ENCODE results near the gene RSL1D1. TPM values are rescaled to one million over a fixed set of nuclear protein-coding genes. Genes with fewer than 3 reads are reported as not detected.

The RSL1D1 gene
- total RNA-seq, 2 experiments from 2014 or later = 224 to 237 TPM

- H3K36me3 Mint-ChIP-seq (ENCODE audit: low read depth) = peaks cover 66% of the 10 kb centered on the region
- intact Hi-C loops (cut with DNase I, micrococcal nuclease) = no loop called here
- no peaks in the 10 kb centered on the region for H3K27me3 Mint-ChIP-seq
- Histone ChIP-seq H3K27me3 (ENCODE audit: control insufficient read depth in 1 of 2, insufficient read depth in 2 of 2, low read length in 2 of 2) (no peaks in the 10 kb centered on the region), H3K9me3 (ENCODE audit: control insufficient read depth in 1 of 2, insufficient read depth in 1 of 2, low read length in 2 of 2) (no peaks in the 10 kb centered on the region), H3K4me3 (ENCODE audit: low read length) (no peak overlapping the region), H3K27ac (ENCODE audit: low read depth in 1 of 2, low read length in 2 of 2) (no peak overlapping the region), H3K36me3 (ENCODE audit: insufficient read depth, low read length) (peaks cover 55% of the 10 kb centered on the region), H3K4me1 (ENCODE audit: insufficient read depth, low read length) (no peaks in the 10 kb centered on the region)
- H3K9me3 Mint-ChIP-seq = no peaks in the 10 kb centered on the region
- CTCF ChIA-PET = interaction anchor here (0.5 kb wide), 1 partner anchor 12 kb away, joined by 5 read pairs; no protein-coding TSS in a partner anchor
- no peak for ATAC-seq (ENCODE audit: poor library complexity)
- no peak for TF ChIP-seq CTCF (IDR thresholded peaks at IDR 0.05)
- POLR2A ChIA-PET = no interaction called here
- no peaks in the 10 kb centered on the region for H3K4me1 Mint-ChIP-seq (ENCODE audit: low read depth)
- no peak for DNase-seq
- no peak overlapping the region for H3K27ac Mint-ChIP-seq
- no peak overlapping the region for H3K4me3 Mint-ChIP-seq
These were observed 14.6 kb downstream of the RSL1D1 start for GRCh38 chr16:11836650-11837244.

DNA sequence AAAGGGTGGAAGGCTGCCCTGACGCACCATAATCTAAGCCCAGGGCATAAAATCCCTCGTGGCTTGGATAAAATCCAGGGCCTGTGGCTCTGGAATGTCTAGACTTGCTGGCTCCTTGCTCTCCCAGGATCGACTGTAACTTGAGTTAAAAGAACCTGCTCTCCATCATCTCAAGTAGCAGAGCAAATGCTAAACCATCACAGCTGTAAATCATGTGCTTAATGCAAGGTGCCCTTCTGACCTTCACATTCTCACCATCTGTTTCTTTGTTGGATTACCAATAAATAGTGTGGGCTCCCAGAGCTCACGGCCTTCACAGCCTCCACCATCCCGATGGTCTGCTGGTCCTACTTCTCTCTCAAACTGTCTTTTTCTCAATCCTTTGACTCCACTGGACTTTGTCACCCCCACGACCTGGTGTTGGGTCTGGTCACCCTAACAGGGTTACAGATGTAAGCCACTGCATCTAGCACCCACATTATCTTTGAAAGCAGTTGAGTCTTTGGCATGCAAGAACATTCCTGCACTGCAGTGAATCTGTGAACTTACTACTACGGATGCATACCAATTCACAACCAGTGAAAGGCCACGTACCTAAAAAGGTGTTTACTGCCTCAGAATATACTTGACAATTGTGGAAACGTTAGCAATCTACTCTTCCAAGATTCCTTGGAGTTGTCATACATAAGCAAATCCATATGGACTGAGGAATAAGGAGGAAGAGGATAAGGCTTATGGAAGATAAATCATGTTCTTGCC, 15.3 kb downstream of the RSL1D1 start:
- Histone ChIP-seq H3K27ac (ENCODE audit: low read depth in 1 of 2, low read length in 2 of 2) (no peak overlapping the region), H3K4me1 (ENCODE audit: insufficient read depth, low read length) (no peaks in the 10 kb centered on the region), H3K27me3 (ENCODE audit: control insufficient read depth in 1 of 2, insufficient read depth in 2 of 2, low read length in 2 of 2) (no peaks in the 10 kb centered on the region), H3K36me3 (ENCODE audit: insufficient read depth, low read length) (peaks cover 49% of the 10 kb centered on the region), H3K9me3 (ENCODE audit: control insufficient read depth in 1 of 2, insufficient read depth in 1 of 2, low read length in 2 of 2) (no peaks in the 10 kb centered on the region), H3K4me3 (ENCODE audit: low read length) (no peak overlapping the region)
- no peaks in the 10 kb centered on the region for H3K27me3 Mint-ChIP-seq
- no peak for TF ChIP-seq CTCF (IDR thresholded peaks at IDR 0.05)
- H3K4me3 Mint-ChIP-seq = no peak overlapping the region
- no peak overlapping the region for H3K27ac Mint-ChIP-seq
- no peaks in the 10 kb centered on the region for H3K4me1 Mint-ChIP-seq (ENCODE audit: low read depth)
- ATAC-seq (ENCODE audit: poor library complexity) (no peak), DNase-seq (no peak)
- no peaks in the 10 kb centered on the region for H3K9me3 Mint-ChIP-seq
- intact Hi-C loops (cut with DNase I, micrococcal nuclease) = no loop called here
- ChIA-PET POLR2A (no interaction called here), CTCF (no interaction called here)
- H3K36me3 Mint-ChIP-seq (ENCODE audit: low read depth) = peaks cover 59% of the 10 kb centered on the region

GRCh38 chr16:11835309-11835708, 16.0 kb downstream of the RSL1D1 start:
- Histone ChIP-seq H3K36me3 (ENCODE audit: insufficient read depth, low read length) (peaks cover 42% of the 10 kb centered on the region), H3K4me3 (ENCODE audit: low read length) (no peak overlapping the region), H3K4me1 (ENCODE audit: insufficient read depth, low read length) (no peaks in the 10 kb centered on the region), H3K27ac (ENCODE audit: low read depth in 1 of 2, low read length in 2 of 2) (no peak overlapping the region), H3K9me3 (ENCODE audit: control insufficient read depth in 1 of 2, insufficient read depth in 1 of 2, low read length in 2 of 2) (no peaks in the 10 kb centered on the region), H3K27me3 (ENCODE audit: control insufficient read depth in 1 of 2, insufficient read depth in 2 of 2, low read length in 2 of 2) (no peaks in the 10 kb centered on the region)
- no peak for DNase-seq
- ChIA-PET POLR2A (no interaction called here), CTCF (no interaction called here)
- Mint-ChIP-seq H3K4me1 (ENCODE audit: low read depth) (no peaks in the 10 kb centered on the region), H3K27me3 (no peaks in the 10 kb centered on the region), H3K9me3 (no peaks in the 10 kb centered on the region), H3K36me3 (ENCODE audit: low read depth) (peaks cover 52% of the 10 kb centered on the region), H3K27ac (no peak overlapping the region), H3K4me3 (no peak overlapping the region)
- intact Hi-C loops (cut with DNase I, micrococcal nuclease) = no loop called here
- no peak for ATAC-seq (ENCODE audit: poor library complexity)
- TF ChIP-seq CTCF (IDR thresholded peaks at IDR 0.05) = no peak
